Measurements from ENCODE around the gene TMEM190. TPM values are rescaled to one million over a fixed set of nuclear protein-coding genes. Genes with fewer than 3 reads are reported as not detected.

TMEM190 gene
- total RNA-seq, 4 donors from 2014 or later: not detected

- DNase-seq (no peak), ATAC-seq (no peak)
- peaks cover 0 to 28% of the 10 kb centered on the region in 2 donors for H3K36me3 ChIP-seq
- H3K27ac ChIP-seq: no peak overlapping the region
- peaks cover 12 to 25% of the 10 kb centered on the region in 2 donors for H3K4me1 ChIP-seq
- H3K9me3 ChIP-seq: no peaks in the 10 kb centered on the region
- intact Hi-C loops (cut with DNase I; ENCODE audit: low total_unique reads) (no loop called here), in situ Hi-C loops (cut with MboI; ENCODE audit: low sequenced_read_pairs in 4 of 4) (no loop called here)
- H3K27me3 ChIP-seq: no peaks in the 10 kb centered on the region
- TF ChIP-seq POLR2A (IDR thresholded peaks at IDR 0.05) (no peak), CTCF (IDR thresholded peaks at IDR 0.05 in 4 of 5, conservative IDR thresholded peaks at IDR 0.05 in 1 of 5) (no peak)
- H3K4me3 ChIP-seq: no peak overlapping the region
Measured at GRCh38 chr19:55390461-55390880, 13.8 kb downstream of the TMEM190 start.

GRCh38 chr19:55391191-55391670, 14.6 kb downstream of the TMEM190 start:
- in situ Hi-C loops (cut with MboI; ENCODE audit: low sequenced_read_pairs in 4 of 4): no loop called here
- H3K4me3 ChIP-seq: no peak overlapping the region
- intact Hi-C loops (cut with DNase I; ENCODE audit: low total_unique reads): no loop called here
- DNase-seq (no peak), ATAC-seq (no peak)
- H3K27me3 ChIP-seq: no peaks in the 10 kb centered on the region
- no peaks in the 10 kb centered on the region for H3K9me3 ChIP-seq
- peak overlapping the region in 1 of 4 donors; percentile 35 for H3K27ac ChIP-seq
- TF ChIP-seq POLR2A (IDR thresholded peaks at IDR 0.05) (no peak), CTCF (IDR thresholded peaks at IDR 0.05 in 4 of 5, conservative IDR thresholded peaks at IDR 0.05 in 1 of 5) (no peak)
- peaks cover 0 to 28% of the 10 kb centered on the region in 2 donors for H3K36me3 ChIP-seq
- H3K4me1 ChIP-seq: peaks cover 12 to 25% of the 10 kb centered on the region in 2 donors

GRCh38 chr19:55391702-55392615, 15.3 kb downstream of the TMEM190 start:
- DNase-seq: no peak
- intact Hi-C loops (cut with DNase I; ENCODE audit: low total_unique reads): no loop called here
- Histone ChIP-seq H3K36me3 (peaks cover 0 to 28% of the 10 kb centered on the region in 2 donors), H3K4me3 (no peak overlapping the region), H3K27ac (peak overlapping the region in 1 of 4 donors; percentile 35), H3K27me3 (no peaks in the 10 kb centered on the region), H3K4me1 (peaks cover 6 to 18% of the 10 kb centered on the region in 2 donors), H3K9me3 (no peaks in the 10 kb centered on the region)
- peak in 1 of 2 donors; percentile 46 for ATAC-seq
- TF ChIP-seq CTCF (IDR thresholded peaks at IDR 0.05 in 4 of 5, conservative IDR thresholded peaks at IDR 0.05 in 1 of 5) (no peak), POLR2A (IDR thresholded peaks at IDR 0.05) (no peak)
- in situ Hi-C loops (cut with MboI; ENCODE audit: low sequenced_read_pairs in 4 of 4): no loop called here

GRCh38 chr19:55392820-55393761, 16.5 kb downstream of the TMEM190 start:
- Histone ChIP-seq H3K4me3 (no peak overlapping the region), H3K4me1 (peaks cover 0 to 9% of the 10 kb centered on the region in 2 donors), H3K27ac (no peak overlapping the region), H3K27me3 (no peaks in the 10 kb centered on the region), H3K9me3 (no peaks in the 10 kb centered on the region), H3K36me3 (peaks cover 0 to 19% of the 10 kb centered on the region in 2 donors)
- intact Hi-C loops (cut with DNase I; ENCODE audit: low total_unique reads): no loop called here
- ATAC-seq (no peak), DNase-seq (no peak)
- in situ Hi-C loops (cut with MboI; ENCODE audit: low sequenced_read_pairs in 4 of 4): no loop called here
- TF ChIP-seq POLR2A (IDR thresholded peaks at IDR 0.05) (no peak), CTCF (IDR thresholded peaks at IDR 0.05 in 4 of 5, conservative IDR thresholded peaks at IDR 0.05 in 1 of 5) (no peak)
